HG02763 (cell line): ENCODE results near the gene ZSCAN26.

ENCODE experiments used
- ATAC-seq: cut with Tn5 transposase; IDR thresholded peaks from one replicate; pipeline ENCODE4 v1.9.1; 2021; ENCODE audit warnings: mild to moderate bottlenecking, moderate library complexity; ENCODE audit not compliant: unreplicated experiment

The ZSCAN26 gene

DNA sequence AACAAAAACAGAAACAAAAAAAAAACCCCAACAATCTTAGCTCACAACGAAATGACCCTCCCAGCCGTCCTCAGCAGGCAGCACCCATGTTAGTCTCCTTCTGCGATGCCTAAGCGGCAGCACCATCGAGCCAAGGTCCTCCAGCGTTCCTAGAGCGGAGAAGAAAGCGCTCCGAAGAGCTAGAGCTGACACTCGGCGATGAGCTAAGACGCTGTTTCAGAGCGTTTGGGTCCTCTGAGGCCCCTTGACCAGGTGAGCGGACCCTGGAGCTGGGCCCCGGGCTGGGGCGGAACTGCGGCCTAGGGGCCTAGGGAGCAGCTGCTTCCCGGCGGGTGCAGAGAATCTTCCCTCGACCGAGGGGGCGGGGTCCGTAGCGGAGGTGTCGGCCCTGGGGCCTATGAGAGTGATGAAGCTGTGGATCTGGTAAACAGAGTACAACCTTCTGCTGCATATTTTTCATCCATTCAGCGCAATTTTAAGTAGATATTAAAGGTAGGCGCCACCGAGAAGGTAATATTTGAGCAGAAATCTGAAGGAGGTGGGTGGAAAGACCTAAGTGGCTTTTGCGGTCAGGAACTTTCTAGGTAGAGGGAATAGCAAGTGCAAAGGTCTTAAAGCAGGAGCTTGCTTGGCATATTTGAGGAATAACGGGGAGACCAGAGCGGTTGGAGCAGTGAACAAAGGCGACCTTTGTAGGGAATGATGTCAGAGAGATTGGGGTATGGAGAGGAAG, at the start of gene ZSCAN26:
Gene ZSCAN26, plus strand, starts transcription at position 182 of the 733 bp plus-strand sequence. CDS start 4,777 bp downstream, outside the sequence.
- peak; percentile 82 for ATAC-seq

DNA sequence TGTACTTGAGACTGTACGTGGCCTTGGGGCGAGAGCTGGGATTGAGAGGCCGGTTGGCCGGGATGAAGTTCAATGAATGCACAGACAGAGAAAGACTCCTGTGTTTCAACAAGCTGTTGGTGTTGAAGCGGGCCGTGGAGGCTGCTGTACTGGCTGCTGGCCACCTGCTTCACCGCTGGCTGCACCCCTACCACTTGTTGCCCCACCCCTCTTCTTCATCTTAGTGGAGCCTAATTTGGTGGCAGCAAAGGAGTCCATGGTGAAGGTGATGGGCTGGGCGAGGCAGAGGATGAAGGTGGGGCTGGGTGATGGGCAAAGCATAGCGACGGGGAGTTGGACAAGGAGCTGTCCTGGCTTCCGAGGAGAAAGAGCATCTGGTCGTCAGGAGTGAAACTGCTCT, 49.1 kb upstream of the ZSCAN26 start:
- ATAC-seq = no peak

DNA sequence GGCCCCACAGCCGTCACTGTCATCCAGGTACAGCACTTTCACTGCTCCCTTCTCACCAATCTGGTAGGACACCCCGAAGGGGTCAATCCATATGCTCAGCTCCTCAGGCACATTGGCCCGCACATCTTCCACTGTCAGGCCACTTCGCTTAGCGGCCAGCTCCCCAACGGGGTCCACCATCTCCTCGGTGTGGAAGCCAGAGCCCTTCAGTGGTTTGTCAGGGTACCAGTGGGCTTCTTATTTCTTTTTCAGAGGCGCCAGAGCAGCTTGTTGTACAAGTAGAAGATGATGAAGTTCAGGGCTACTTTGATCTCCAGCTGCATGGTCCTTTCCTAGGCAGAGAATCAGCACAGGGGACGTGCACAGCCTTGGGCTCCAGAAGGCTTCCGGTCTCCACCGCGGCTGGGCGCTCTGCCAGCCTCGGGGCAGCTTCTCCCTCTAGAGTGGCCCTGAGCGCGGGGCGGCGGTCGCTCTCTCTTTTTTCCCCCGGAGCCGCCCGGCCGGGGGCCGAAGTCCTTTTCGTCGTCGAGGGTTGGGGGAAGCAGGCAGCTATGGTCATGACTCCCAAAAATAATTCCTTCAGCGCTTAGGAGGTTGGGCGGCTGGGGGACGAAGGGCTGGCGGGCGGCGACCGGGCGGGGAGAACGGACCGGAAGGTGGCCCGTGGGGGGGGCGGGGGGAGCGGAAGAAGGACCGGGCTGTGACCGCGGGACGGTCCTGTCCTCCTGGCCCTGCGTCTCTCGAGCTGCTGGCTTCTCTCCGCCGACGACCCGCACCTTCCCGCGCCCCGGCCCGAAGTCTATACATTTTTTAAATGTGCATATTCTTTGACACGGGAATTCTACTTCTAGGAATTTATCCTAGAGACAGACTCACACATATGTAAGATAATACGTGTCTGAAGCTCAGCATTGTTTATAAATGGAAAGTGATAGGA, 48.4 kb upstream of the ZSCAN26 start:
- peak; percentile 75 for ATAC-seq

DNA sequence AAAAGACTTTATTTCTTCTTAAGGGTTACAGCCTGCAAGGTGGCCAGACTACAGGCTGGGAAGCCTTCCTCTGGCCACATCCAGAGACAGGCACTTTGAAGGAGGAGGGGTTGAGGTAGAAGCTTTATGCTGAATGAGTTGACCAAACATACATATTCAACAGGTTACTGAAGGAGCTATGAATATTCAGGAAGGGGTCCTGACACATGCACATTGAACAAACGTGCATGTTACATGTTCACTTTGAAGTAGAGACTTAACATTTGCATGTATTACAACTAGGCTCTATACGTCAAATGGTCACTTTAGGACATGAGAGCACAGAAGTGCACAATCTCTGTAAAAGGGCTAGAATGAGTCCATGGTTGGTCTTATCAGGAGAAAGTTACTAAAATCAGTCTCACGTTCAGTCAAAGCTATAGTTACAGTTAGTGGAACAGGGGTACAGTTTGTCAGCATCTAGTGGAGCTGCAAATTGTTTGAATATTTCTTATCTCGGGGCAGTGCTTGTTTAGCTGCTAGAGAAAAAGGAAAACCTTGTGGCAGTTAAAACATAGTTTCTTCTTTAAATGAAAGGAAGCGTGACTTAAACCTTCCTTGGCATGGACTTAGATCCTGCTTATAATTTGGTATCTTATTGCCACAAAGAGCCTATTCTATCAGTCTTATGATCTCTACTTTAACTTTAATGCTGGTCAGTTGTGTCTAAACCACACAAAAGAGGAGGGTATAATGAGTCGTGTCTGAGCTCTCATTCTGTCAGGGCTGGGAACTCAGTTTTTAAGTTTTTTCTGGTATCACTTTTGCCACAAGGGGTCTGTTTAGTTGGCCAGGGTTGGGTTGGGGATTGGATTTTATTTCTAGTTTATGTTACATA, 46.4 kb upstream of the ZSCAN26 start:
- ATAC-seq = no peak

DNA sequence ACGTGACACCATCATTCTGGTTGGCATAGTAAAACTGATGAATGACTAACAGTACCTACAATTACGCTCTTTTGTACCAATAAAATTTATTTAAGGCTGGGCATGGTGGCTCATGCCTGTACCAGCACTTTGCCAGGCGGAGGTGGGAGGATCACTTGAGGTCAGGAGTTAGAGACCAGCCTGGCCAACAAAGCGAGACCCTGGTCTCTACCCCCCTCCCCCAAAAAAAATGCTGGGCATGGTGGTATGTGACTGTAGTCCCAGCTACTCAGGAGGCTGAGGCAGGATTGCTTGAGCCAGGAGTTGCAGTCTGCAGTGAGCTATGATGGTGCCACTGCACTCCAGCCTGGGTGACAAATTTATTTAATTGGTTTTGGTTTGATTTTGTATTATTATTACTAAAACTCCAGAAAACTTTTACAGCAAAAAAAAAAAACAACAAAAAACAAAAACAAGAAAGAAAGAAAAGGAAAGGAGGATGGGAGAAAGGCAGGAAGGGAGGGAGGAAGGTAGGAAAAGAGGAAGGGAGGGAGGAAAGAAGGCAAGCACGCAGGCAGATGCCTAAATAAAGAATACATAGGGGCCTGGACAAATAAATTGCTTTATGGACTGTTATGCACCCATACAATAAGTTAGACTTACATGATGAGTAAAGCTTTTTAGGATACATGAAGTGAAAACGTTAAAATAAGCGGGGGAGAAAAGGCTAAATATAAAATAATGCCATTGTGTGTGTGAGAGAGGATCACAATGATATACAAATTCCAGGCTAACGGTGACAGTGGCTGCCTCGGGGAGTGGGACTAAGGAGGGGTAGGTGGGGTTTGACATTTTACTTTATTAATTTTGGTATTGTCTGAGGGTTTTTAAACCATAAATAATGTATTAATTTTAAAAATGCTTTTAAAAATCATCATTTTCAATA, 42.5 kb upstream of the ZSCAN26 start:
- no peak for ATAC-seq

DNA sequence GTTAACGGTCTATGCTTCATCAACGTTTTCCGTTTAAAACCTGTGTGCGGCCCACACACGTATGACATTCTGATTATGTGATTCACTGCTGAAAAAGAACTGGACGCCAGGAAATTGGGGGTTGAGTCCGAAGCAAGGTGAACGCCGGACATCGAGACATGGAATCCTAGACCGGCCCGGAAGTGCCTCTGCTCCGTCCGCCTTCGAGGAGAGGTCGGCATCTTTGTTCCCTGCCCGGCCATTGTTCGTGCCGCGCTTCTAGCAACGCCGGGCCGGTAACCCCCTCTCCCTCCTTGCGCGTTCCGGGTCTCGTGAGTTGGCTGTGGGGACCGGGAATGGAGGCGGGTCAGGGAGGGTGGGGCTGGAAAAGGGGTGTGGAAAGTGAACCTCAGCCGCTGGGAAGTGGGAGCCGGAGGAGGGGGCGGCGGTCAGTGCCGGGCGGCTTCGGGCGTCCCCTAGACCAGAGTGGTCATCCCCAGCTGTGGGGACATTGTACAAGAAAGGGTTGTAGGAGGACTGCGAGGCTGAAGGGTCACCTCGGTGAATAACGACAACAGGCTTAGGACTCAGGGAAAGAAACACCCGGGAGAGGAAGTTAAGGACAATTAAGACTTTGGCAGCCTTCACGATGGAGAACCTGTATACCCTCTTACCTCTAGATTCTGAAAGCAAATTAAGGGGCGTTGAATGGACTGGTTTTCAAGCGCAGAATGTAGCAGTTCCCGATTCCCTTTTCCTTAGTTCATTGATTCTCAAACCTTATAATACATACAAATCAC, 41.7 kb upstream of the ZSCAN26 start, which contains the start of gene ZSCAN9:
Gene ZSCAN9, plus strand, starts transcription at position 220 of the 779 bp plus-strand sequence. CDS start 1,810 bp downstream, outside the sequence.
- peak; percentile 89 for ATAC-seq

DNA sequence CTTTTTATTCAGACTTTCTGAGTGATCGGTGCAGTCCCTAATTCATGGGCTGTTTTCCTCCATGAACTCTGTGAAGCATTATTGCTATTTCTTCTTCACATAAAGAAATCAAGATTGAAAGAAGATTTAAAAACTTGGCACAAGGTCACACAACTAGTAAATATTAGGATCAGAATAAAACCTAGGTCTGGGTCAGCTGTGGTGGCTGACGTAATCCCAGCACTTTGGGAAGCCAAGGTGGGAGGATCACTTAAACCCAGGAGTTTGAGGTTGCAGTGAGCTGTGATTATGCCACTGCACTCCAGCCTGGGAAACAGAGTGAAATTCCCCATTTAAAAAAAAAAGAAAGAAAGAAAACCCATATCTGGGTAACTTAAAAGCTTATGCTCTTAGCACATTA, 40.5 kb upstream of the ZSCAN26 start:
- no peak for ATAC-seq

DNA sequence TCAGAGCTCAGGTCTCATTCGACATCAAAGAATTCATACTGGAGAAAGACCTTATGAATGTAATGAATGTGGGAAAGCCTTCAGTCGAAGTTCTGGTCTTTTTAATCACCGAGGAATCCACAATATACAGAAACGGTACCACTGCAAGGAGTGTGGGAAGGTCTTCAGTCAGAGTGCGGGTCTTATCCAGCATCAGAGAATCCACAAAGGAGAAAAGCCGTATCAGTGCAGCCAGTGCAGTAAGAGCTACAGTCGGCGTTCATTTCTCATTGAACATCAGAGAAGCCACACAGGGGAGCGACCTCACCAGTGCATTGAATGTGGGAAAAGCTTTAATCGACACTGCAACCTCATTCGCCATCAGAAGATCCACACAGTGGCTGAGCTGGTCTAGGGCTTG, 34.2 kb upstream of the ZSCAN26 start:
- ATAC-seq = no peak

DNA sequence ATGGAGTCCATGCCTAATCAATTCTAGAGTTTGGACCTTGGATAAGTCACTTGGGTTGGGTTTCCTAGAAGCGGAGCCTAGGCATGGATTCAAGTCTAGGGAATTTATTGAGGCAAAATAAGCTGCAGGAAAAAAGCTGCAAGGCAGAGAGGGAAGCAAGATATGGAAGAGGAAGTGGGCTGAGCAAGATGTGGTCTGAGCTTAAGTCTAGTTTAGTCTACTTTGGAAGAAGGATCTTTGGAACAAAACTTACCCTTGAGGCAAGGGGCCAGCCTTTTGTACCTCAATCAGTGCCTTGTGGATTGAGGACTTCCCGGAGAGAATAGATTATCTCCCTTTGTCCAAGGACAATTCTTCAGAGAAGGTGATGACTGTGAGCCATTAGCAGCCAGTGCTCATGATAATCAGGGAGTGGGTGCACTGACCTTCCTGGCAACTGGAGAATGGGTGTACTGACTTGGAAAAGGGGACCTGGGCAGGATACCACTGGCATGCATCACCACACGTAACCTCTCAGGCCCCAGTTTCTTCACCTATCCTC, 31.0 kb upstream of the ZSCAN26 start:
- no peak for ATAC-seq

DNA sequence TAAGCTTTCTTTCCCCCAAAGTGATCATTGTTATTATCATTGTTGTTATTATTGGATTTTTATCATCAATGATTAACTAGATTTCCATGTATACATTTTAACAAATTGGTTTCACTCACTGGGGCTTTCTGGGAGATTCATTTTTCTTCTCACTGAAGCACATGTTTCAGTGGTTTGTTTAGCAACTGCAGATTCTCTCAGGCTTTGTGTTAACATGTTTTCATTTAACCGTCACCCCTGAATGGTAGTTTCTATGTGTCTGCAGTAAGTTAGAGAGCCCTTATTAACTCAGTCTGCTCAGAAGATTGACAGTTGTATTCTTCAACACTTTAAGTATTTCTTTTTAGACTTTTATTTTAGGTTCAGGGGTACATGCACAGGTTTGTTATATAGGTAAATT, 27.3 kb upstream of the ZSCAN26 start:
- ATAC-seq = no peak

DNA sequence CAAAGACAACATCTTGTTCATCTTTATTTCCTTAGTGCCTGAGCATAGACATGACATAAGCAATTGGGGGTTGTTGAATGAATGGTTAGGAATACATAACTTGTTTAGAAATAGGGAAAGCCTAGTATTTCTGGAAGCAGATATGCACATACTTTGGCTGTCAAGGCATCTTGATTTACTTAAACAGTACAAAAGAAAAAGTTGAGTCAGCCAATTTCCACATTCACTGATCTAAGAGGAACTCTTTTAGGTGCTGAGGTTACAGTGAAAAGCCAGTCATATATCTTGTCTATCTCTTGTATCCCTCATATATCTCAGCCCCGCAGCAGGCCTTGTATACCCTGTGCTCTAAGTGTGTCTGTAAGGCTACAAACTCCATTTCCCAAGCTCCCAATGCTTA, 26.5 kb upstream of the ZSCAN26 start:
- ATAC-seq = no peak

DNA sequence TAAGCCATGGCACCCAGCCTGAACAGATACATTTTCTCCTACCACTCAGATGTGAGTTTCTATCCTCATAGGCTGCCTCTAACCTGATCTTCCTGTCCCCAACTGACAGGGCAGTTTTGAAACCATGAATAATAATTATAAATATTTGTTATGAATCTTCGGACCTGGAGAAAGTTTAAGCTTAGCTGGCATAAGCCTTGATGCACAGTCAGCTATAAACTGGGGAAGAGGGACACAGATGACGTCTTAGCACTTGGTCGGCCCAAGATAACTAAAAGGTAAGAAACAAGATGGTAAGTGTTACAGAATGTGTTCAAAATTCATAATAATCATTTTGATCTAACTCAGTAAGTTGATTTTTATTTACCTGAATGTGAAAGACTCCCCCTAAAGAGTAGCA, 23.0 kb upstream of the ZSCAN26 start:
- no peak for ATAC-seq

DNA sequence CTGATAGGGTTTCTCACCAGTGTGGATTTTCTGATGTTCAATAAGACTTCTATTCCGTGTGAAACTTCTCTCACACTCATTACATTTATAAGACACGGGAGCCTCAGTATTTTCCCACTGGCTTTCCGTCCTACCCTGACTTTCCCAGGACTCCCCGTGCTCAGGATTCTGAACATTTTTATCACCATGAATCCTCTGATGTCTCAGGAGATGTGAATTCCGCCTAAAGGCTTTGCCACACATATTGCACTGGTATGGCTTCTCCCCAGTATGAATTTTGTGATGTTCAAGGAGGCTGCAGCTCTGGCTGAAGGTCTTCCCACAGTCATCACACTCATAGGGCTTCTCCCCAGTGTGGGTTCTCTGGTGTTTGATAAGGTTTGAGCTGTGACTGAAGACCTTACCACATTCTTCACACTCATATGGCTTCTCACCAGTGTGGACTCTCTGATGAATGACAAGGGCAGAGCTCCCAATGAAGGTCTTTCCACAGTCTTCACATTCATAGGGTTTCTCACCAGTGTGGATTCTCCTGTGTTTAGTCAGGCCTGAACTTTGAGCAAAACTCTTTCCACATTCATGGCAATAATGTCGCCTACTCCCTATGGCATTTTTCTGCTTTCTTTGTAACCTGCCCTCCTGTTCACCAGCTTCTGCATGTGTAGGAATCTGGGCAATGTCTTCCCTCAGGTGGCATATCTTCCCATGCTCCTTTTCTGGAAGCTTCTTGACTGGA, 21.6 kb upstream of the ZSCAN26 start:
- no peak for ATAC-seq

DNA sequence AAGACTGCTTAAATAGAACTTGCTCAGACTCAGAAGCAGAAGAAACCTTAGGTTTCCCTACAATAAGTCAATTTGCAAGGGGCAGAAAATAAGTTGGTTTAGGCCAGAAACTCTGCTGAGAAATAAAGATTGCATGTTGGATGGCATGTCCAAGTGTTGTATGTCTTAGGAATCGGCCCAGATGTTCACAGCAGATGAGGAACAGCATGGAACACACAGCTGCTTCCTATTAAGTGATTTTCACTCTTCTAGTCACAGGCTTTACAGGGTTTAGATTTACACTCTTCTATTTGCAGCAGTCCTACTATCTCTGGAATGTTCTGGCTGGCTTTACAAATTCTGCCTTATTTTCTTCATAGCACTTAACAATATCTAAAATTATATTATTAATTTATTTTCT, 18.0 kb upstream of the ZSCAN26 start:
- no peak for ATAC-seq

DNA sequence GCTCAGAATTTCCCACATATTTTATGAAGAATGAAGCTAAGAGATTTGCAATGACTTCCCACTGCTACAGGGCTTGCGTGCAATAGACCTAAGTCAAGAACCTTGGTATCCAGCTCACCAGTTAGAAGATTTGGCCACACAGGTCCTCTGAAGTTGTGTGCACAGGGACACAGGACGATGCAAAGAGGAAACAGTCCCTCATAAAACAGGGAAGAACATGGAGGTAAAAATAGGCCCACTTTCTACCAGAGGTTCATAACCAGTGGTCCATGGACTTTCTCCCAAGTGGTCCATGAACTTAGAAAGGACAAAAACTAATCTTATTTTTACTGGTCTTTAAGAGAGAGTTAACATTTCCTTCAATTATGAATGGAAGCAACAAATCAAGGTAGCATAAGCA, 16.2 kb upstream of the ZSCAN26 start:
- no peak for ATAC-seq

DNA sequence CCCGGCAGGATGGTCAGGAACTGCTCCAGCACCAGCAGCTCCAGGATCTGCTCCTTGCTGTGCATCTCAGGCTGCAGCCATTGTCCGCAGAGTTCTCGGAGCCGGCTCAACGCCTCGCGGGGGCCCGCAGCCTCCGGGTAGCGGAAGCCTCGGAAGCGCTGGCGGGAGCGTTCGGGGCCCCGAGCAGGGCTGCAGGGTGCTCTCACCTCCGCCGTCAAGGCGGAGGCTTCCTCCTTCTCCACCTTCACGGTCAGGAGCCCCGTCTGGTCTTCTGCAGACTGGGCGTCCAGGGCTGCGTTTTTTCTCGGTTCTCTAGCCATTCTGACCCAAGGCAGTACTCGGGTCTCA, 15.3 kb upstream of the ZSCAN26 start:
- ATAC-seq = peak; percentile 16

DNA sequence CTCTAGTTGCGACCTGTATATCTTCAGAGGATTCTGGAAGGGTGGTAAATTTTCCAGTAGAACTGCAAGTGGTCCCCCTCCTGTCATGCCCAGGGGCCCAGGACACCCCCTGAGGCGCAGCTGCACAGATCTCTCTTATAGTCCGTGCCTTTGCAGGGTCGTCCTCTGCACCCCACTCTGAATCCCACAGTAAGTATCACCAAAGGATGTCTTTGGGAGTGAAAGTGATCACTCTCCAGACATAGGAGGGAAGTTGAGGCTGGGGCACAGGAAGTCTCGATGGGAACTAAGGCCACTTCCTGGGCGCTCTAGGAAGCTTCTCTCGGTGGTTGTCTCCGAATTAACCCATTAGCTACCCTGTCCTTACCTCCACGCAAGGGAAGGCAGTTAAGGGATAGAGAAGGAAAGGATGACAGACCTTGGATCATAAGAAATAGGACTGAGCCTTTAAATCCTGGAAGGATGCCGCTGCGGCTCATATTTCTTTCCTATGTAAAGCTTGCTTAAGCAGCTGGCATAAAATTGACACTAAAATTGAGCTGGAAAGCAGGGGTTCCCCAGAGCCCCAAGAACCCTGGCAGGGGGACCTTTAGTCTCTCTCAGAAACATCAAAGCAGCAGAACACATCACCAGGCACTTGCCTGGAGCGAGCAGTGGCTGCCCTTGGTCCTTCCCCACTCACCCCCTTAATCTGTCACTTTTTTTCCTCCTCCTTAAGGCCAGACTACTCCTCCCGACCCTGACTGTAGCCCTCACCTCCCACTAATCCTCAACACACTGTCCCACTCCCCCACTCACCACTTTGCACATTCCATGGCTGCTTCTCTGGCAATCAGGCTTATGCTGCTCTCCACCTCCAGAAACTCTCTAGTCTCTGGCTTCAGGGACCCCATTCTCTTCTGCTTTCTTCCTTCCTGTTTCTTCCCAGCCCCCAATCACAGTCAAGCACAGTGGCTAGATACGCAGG, 14.7 kb upstream of the ZSCAN26 start, which contains the start of gene ZKSCAN4:
Gene ZKSCAN4, minus strand, starts transcription at position 261 of the 967 bp plus-strand sequence. CDS start 289 bp downstream, outside the sequence.
- ATAC-seq = peak; percentile 81
